Activated CD4-positive, alpha-beta T cell treated with anti-CD3 and anti-CD28 coated beads, Interleukin-2, amount 10 ng/mL, durations not matched to agents 7 days and 5 days (primary cell): ENCODE data around the gene DISC1. TPM values are rescaled to one million over a fixed set of nuclear protein-coding genes. Genes with fewer than 3 reads are reported as not detected.
"Not testable (repeated sequence)": the region's sequence is repeated elsewhere in the genome, so short reads cannot be mapped to it uniquely, and the experiment has no call there.

Experiments used
- CTCF ChIA-PET: fragments of 350-600 bp; sonication (Branson Sonifier 250); formaldehyde crosslinking; loops from one replicate; lab custom pipeline; 2021; ENCODE audit warnings: antibody characterized with exemption; lab: Charles Lee
- POLR2A ChIA-PET: fragments of 350-600 bp; sonication (Branson Sonifier 250); formaldehyde crosslinking; loops from one replicate; lab custom pipeline; 2021; ENCODE audit warnings: antibody characterized with exemption; lab: Charles Lee
- DNase-seq: peaks from one replicate; pipeline ENCODE4 v3.0.0-alpha.2; 2020
- H3K27ac Mint-ChIP-seq: one replicate; pipeline ENCODE4 v1.8.0; 2021; ENCODE audit warnings: mild to moderate bottlenecking, moderate library complexity, mixed read lengths
- H3K27me3 Mint-ChIP-seq: one replicate; pipeline ENCODE4 v1.8.0; 2021; ENCODE audit warnings: mixed read lengths
- H3K36me3 Mint-ChIP-seq: one replicate; pipeline ENCODE4 v1.8.0; 2021; ENCODE audit warnings: low read depth, mixed read lengths
- H3K4me1 Mint-ChIP-seq: one replicate; pipeline ENCODE4 v1.8.0; 2021; ENCODE audit warnings: mixed read lengths
- H3K4me3 Mint-ChIP-seq: one replicate; pipeline ENCODE4 v1.8.0; 2021; ENCODE audit warnings: mild to moderate bottlenecking, moderate library complexity, mixed read lengths
- H3K9me3 Mint-ChIP-seq: one replicate; pipeline ENCODE4 v1.8.0; 2021; ENCODE audit warnings: mixed read lengths
- total RNA-seq, 2 experiments: library from RNA; stranded (reverse); gene quantifications; one replicate each; pipeline ENCODE4 v1.2.3, GENCODE V29; 2021

DISC1 gene
- total RNA-seq, 2 experiments from 2014 or later, result 13.3 to 17.0 TPM

- H3K4me3 Mint-ChIP-seq, H3K27ac Mint-ChIP-seq, H3K27me3 Mint-ChIP-seq, CTCF ChIA-PET, POLR2A ChIA-PET, DNase-seq, H3K4me1 Mint-ChIP-seq: not testable (repeated sequence)
- H3K9me3 Mint-ChIP-seq, result peaks cover 23% of the 10 kb centered on the region
- peaks cover 37% of the 10 kb centered on the region for H3K36me3 Mint-ChIP-seq
Observed at GRCh38 chr1:231645634-231646033, 19.0 kb downstream of the DISC1 start.

GRCh38 chr1:231646165-231646564 is 19.6 kb downstream of the DISC1 start:
- POLR2A ChIA-PET, CTCF ChIA-PET, H3K27me3 Mint-ChIP-seq, DNase-seq, H3K27ac Mint-ChIP-seq, H3K4me3 Mint-ChIP-seq: not testable (repeated sequence)
- peaks cover 25% of the 10 kb centered on the region for H3K9me3 Mint-ChIP-seq
- peaks cover 14% of the 10 kb centered on the region for H3K4me1 Mint-ChIP-seq
- H3K36me3 Mint-ChIP-seq, result peaks cover 37% of the 10 kb centered on the region

- Mint-ChIP-seq H3K4me1 (peaks cover 26% of the 10 kb centered on the region), H3K36me3 (peaks cover 38% of the 10 kb centered on the region), H3K9me3 (peaks cover 29% of the 10 kb centered on the region)
- DNase-seq, CTCF ChIA-PET, H3K27me3 Mint-ChIP-seq, H3K4me3 Mint-ChIP-seq, H3K27ac Mint-ChIP-seq, POLR2A ChIA-PET: not testable (repeated sequence)
Observed at GRCh38 chr1:231651621-231652260, 25.2 kb downstream of the DISC1 start.

GRCh38 chr1:231653632-231654031 is 27.0 kb downstream of the DISC1 start:
- no peaks in the 10 kb centered on the region for H3K27me3 Mint-ChIP-seq
- no peak for DNase-seq
- peak overlapping the region; percentile 44 for H3K27ac Mint-ChIP-seq
- peaks cover 31% of the 10 kb centered on the region for H3K9me3 Mint-ChIP-seq
- peaks cover 39% of the 10 kb centered on the region for H3K36me3 Mint-ChIP-seq
- ChIA-PET CTCF (interaction anchor here (1.6 kb wide), 1 partner anchor 13 kb away, joined by 4 read pairs; no protein-coding TSS in a partner anchor), POLR2A (no interaction called here)
- peaks cover 30% of the 10 kb centered on the region for H3K4me1 Mint-ChIP-seq
- H3K4me3 Mint-ChIP-seq, result no peak overlapping the region

- H3K36me3 Mint-ChIP-seq, result peaks cover 31% of the 10 kb centered on the region
- H3K27me3 Mint-ChIP-seq, result no peaks in the 10 kb centered on the region
- DNase-seq, result no peak
- H3K4me3 Mint-ChIP-seq, result no peak overlapping the region
- H3K9me3 Mint-ChIP-seq, result peaks cover 35% of the 10 kb centered on the region
- POLR2A ChIA-PET, result no interaction called here
- no peak overlapping the region for H3K27ac Mint-ChIP-seq
- H3K4me1 Mint-ChIP-seq, result peaks cover 19% of the 10 kb centered on the region
- CTCF ChIA-PET, result no interaction called here
Observed at GRCh38 chr1:231656741-231657140, 30.2 kb downstream of the DISC1 start.

- CTCF ChIA-PET, result interaction anchor here (0.6 to 1.3 kb wide), 2 partner anchors 8 to 17 kb away, joined by 3 read pairs; no protein-coding TSS in a partner anchor
- H3K27me3 Mint-ChIP-seq, H3K27ac Mint-ChIP-seq, POLR2A ChIA-PET, H3K4me3 Mint-ChIP-seq, DNase-seq: not testable (repeated sequence)
- H3K9me3 Mint-ChIP-seq, result peaks cover 36% of the 10 kb centered on the region
- peaks cover 19% of the 10 kb centered on the region for H3K4me1 Mint-ChIP-seq
- H3K36me3 Mint-ChIP-seq, result peaks cover 29% of the 10 kb centered on the region
Observed at GRCh38 chr1:231658223-231658622, 31.6 kb downstream of the DISC1 start.

GRCh38 chr1:231660198-231660597 is 33.6 kb downstream of the DISC1 start:
- DNase-seq, result no peak
- peaks cover 29% of the 10 kb centered on the region for H3K36me3 Mint-ChIP-seq
- H3K4me3 Mint-ChIP-seq, result no peak overlapping the region
- H3K27ac Mint-ChIP-seq, result no peak overlapping the region
- peaks cover 17% of the 10 kb centered on the region for H3K4me1 Mint-ChIP-seq
- ChIA-PET CTCF (no interaction called here), POLR2A (no interaction called here)
- no peaks in the 10 kb centered on the region for H3K27me3 Mint-ChIP-seq
- peaks cover 38% of the 10 kb centered on the region for H3K9me3 Mint-ChIP-seq

GRCh38 chr1:231663211-231663792 is 36.7 kb downstream of the DISC1 start:
- POLR2A ChIA-PET, result no interaction called here
- CTCF ChIA-PET, result no interaction called here
- peaks cover 27% of the 10 kb centered on the region for H3K9me3 Mint-ChIP-seq
- H3K27ac Mint-ChIP-seq, result no peak overlapping the region
- no peak overlapping the region for H3K4me3 Mint-ChIP-seq
- DNase-seq, result no peak
- H3K4me1 Mint-ChIP-seq, result peaks cover 14% of the 10 kb centered on the region
- H3K27me3 Mint-ChIP-seq, result no peaks in the 10 kb centered on the region
- H3K36me3 Mint-ChIP-seq, result peaks cover 24% of the 10 kb centered on the region

- peaks cover 31% of the 10 kb centered on the region for H3K36me3 Mint-ChIP-seq
- peaks cover 39% of the 10 kb centered on the region for H3K9me3 Mint-ChIP-seq
- DNase-seq, result no peak
- CTCF ChIA-PET, result interaction anchor here (0.8 kb wide), 1 partner anchor 11 kb away, joined by 3 read pairs; no protein-coding TSS in a partner anchor
- H3K4me3 Mint-ChIP-seq, result no peak overlapping the region
- no peak overlapping the region for H3K27ac Mint-ChIP-seq
- H3K27me3 Mint-ChIP-seq, result no peaks in the 10 kb centered on the region
- POLR2A ChIA-PET, result interaction anchor here (0.7 kb wide), 1 partner anchor 829 kb away, joined by 7 read pairs; no protein-coding TSS in a partner anchor
- peaks cover 13% of the 10 kb centered on the region for H3K4me1 Mint-ChIP-seq
Observed at GRCh38 chr1:231665101-231665500, 38.5 kb downstream of the DISC1 start.

- Mint-ChIP-seq H3K27ac (no peak overlapping the region), H3K4me1 (peaks cover 13% of the 10 kb centered on the region), H3K9me3 (peaks cover 39% of the 10 kb centered on the region), H3K27me3 (no peaks in the 10 kb centered on the region), H3K4me3 (no peak overlapping the region), H3K36me3 (peaks cover 33% of the 10 kb centered on the region)
- DNase-seq, result no peak
- CTCF ChIA-PET, result interaction anchor here (0.6 to 1.1 kb wide), 4 partner anchors 8 to 92 kb away, joined by 3 to 4 read pairs (median 3); no protein-coding TSS in a partner anchor
- POLR2A ChIA-PET, result no interaction called here
Observed at GRCh38 chr1:231665726-231666125, 39.1 kb downstream of the DISC1 start.

- CTCF ChIA-PET, result interaction anchor here (0.5 to 1.1 kb wide), 4 partner anchors 9 to 461 kb away, joined by 3 to 4 read pairs (median 4); no protein-coding TSS in a partner anchor
- no peak for DNase-seq
- POLR2A ChIA-PET, result no interaction called here
- Mint-ChIP-seq H3K9me3 (peaks cover 38% of the 10 kb centered on the region), H3K27me3 (no peaks in the 10 kb centered on the region), H3K27ac (no peak overlapping the region), H3K4me1 (peaks cover 9% of the 10 kb centered on the region), H3K36me3 (peaks cover 32% of the 10 kb centered on the region), H3K4me3 (no peak overlapping the region)
Observed at GRCh38 chr1:231666220-231666936, 39.8 kb downstream of the DISC1 start.

- H3K27me3 Mint-ChIP-seq, result no peaks in the 10 kb centered on the region
- H3K4me1 Mint-ChIP-seq, result peaks cover 5% of the 10 kb centered on the region
- DNase-seq, result no peak
- ChIA-PET CTCF (interaction anchor here (0.5 to 1.1 kb wide), 2 partner anchors 13 to 461 kb away, joined by 4 read pairs; no protein-coding TSS in a partner anchor), POLR2A (no interaction called here)
- H3K27ac Mint-ChIP-seq, result no peak overlapping the region
- H3K4me3 Mint-ChIP-seq, result no peak overlapping the region
- peaks cover 30% of the 10 kb centered on the region for H3K36me3 Mint-ChIP-seq
- H3K9me3 Mint-ChIP-seq, result peaks cover 36% of the 10 kb centered on the region
Observed at GRCh38 chr1:231666937-231667608, 40.5 kb downstream of the DISC1 start.
